UCSD-AML1 (cell line): ENCODE results near the gene CHAMP1.

ENCODE experiments used
- DNase-seq: peaks from one replicate; lab custom pipeline; 2025; ENCODE audit not compliant: unreplicated experiment; lab: John Stamatoyannopoulos, UW

CHAMP1 gene, protein sequence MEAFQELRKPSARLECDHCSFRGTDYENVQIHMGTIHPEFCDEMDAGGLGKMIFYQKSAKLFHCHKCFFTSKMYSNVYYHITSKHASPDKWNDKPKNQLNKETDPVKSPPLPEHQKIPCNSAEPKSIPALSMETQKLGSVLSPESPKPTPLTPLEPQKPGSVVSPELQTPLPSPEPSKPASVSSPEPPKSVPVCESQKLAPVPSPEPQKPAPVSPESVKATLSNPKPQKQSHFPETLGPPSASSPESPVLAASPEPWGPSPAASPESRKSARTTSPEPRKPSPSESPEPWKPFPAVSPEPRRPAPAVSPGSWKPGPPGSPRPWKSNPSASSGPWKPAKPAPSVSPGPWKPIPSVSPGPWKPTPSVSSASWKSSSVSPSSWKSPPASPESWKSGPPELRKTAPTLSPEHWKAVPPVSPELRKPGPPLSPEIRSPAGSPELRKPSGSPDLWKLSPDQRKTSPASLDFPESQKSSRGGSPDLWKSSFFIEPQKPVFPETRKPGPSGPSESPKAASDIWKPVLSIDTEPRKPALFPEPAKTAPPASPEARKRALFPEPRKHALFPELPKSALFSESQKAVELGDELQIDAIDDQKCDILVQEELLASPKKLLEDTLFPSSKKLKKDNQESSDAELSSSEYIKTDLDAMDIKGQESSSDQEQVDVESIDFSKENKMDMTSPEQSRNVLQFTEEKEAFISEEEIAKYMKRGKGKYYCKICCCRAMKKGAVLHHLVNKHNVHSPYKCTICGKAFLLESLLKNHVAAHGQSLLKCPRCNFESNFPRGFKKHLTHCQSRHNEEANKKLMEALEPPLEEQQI

DNA sequence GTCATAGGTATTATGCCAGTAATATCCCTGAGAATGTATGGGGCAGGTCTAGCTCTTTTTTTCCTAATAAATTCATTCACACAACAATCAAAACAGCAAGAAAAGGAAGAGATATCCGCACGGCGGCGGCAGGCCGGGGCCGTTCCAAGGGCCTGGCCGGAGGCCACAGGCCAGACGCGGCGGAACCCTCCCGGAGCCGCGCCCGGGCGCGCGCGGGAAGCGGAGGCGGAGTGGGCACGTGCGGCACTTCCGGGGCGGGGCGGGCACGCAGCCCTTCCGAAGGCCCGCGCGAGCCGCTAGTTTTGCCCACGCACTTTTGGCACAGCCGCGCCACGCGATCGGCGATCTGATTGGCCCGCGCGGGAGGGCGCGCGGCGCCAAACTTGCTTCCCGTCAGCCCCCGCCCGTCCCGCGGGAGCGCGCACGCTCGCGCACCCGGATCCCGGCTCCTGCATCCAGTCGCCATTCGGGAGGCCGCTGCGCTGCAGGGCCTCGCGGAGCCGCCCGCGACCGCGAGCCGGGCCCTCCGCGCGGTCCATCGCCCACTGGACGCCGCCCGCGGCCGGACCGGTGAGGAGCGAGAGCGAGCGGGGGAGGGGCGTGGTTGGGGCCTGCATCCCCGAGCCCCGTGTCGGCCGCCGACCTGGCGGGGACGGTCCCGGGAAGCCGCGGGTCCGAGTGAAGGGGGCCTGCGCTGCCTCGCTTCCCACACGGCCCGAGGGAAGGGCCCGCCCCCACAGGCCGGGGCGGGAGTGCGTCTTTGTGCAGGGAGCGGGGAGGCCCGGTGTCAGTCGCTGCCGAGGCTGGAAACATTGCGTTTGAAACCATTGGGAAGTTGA lies at the start of gene CHAMP1:
TSS of gene CHAMP1 (plus strand) at position 430 of the 839 bp plus-strand sequence. CDS start 9,340 bp downstream, outside the sequence.
- DNase-seq = peak; percentile 97

DNA sequence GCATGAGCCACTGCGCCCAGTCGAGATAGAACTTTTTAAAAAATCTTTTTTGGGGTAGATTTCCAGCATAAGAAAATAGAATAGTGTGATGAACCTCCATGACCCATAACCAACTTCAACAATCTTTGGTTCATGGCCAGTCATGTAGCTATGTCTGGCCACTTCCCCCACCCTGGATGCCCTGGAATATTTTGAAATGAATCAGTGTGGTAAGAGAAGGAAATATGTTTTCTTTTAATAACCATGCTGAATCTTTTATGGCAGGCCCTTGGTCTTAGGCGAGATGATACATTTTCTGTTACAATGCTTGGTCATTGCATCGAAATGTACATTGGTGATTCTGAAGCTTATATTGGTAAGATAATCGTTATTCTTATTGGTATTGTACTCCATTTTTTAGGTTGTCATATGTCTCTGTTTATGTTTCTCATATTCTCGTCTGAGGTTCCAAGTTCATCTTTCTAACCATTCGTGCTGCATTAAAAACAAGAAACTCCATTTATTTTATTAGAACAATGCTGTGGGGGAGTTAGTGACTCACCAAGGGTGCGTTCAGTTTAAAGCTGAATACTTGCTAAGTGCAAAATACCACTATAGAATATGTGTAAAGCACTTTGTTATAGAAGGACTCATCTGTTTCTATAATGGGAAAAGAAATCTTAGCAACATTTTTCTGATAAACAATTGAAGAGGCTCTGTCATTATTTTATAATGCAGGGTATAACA lies 49.3 kb upstream of the CHAMP1 start:
- no peak for DNase-seq

DNA sequence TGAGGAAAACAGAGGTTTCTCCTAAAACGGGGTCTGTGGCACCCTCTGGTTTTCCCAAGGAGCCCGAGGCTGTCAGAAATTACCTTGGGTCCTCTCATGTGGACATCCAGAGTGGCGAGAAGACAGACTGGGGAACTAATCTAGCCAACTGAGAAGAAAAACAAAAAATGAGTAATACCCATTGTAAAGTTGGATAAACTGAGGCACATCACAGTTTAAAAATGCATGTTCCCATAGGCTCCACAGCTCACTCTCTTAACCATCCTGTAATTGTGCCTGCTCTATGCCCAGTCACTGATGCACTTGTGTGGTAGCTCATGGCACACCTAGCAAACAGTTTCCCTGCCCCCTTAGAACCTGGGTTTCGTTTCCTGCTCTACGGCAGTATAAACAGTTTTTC lies 48.1 kb upstream of the CHAMP1 start:
- DNase-seq = no peak

DNA sequence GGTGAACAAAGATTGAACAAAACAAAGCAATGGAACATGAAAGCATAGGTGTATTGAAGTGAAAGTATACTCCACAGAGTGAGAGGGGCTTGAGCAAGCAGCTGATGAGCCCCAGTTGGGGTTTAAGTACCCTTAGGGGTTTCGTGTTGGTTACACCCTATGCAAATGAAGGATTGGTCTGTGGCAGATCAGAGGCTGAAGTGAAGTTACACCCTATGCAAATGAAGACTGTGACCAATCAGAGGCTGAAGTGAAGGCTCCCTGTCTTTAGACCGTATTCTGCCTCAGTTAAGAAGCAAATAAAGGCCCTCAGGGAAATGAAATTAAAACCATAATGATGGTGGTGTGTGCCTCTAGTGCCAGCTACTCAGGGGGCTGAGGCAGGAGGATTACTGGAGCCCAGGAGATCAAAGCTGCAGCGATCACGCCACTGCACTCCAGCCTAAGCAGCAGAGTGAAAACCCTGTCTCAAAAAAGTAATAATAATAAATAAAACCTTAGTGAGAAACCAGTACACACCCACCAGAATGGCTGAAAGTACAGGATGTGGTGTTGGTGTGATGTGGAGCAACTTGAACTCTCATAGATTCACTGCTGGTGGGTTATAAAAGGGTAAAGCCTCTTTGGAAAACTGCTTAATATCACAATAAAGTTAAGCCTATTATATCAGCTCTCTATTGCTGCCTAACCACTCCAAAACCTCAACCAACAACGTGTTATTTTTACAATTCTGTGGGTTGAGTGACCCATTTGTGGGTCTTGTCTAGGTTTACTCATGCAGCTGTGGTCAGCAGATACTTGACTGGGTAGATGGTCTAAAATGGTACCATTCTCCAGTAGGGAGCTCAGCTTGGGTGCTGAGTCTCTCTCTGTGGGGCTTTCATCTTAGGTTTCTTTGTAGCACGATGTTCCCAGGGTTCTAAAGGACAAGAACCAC lies 45.7 kb upstream of the CHAMP1 start:
- no peak for DNase-seq

DNA sequence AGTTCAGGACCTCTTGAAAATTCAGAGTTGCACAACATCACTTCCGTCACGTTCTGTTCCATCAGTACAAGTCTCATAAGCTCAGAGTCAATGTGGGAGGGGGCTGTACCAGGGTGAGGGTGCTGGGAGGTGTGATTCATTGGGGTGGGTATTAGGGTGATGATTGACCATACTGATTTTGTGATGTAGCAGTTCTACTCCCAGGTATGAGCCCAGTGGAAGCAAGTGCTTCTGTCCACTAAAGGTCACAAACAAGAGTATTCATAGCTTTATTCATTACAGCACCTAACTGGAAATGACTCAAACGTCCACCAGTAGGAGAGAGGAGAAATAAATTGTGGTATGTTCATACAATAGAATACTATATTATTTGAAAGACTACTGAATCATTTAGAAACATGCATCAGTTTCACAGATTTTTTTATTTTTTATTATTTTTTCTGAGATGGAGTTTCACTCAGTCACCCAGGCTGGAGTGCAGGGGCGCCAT lies 45.0 kb upstream of the CHAMP1 start:
- no peak for DNase-seq

DNA sequence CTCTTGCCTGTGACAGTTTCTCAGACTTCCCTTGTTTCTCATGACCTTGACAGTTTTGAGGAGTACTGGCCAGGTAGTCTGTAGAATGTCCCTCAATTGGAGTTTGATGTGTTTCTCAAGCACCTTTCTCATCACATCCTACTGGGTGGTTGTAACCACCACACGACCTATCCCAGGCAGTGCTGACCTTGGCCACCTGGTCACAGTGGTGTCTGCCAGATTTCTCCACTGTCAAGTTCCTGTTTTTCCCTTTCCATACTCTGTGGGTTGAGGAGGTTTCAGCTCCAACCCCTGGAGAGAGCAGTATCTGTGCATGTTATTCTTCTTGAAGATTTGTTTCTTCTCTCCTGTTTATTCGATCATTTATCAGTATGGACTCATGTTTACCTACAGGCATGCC lies 41.3 kb upstream of the CHAMP1 start:
- no peak for DNase-seq

DNA sequence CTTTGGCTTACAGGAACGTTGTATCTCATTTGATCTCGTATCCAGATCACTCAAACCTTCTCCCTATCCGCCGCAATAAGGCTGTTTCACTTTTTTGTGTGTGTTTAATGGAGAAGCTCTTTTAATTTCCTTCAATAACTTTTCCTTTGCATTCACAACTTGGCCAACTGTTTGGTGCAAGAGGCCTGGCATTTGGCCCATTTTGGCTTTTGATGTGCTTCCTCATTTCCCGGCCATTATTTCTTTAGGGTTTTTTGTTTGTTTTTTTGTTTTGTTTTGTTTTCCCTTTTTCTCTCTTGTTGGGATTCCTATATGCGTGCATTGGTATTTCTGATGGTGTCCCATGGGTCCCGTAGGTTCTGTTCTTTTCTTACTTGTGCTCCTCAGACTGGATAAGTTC lies 39.0 kb upstream of the CHAMP1 start:
- no peak for DNase-seq

DNA sequence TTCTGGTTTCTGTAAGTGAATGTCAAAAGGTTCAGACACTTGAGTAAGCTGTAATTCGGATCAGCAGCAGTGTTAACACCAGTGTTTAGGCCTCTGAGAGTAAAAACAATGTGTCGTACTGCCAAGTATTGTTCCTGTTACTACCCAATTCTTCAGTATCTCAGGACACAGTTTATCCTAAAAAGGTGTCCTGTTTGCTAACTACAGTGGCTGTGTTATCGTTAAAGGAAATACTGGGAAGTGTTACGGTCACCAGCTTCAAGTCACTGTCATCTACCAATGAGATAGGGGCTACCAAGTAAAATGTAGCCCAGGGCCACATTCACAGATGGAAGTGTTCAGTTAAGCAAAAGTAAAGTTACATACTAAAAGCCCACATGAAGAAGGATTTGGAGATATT lies 35.2 kb upstream of the CHAMP1 start:
- DNase-seq = no peak

DNA sequence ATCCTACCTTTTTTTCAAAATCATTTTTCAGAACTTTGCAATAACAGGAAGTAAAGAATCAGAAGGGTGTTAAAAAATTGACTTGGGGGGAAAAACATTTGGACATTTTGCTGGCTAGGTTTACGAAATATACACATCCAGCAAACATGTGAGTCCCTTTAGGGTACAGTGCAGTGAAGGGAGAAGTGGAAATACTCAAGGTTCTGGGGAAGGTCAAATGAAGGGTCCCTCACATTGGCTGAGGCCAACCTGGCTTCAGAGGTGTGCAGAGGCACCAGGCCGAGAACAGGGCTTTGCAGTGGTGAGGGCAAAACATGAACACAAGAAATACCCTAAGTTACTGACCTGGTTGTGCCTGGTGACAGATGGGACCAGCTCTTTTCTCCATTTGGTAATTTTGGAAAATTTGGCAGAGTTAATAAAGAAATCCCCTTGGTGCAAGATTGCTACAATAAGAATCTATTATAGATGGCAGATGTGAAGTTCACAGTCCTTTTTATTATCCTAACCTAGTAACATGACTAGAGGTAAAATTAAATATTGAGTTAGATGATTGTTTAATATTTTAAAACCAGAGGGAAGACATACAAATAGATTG lies 34.4 kb upstream of the CHAMP1 start:
- DNase-seq = no peak

DNA sequence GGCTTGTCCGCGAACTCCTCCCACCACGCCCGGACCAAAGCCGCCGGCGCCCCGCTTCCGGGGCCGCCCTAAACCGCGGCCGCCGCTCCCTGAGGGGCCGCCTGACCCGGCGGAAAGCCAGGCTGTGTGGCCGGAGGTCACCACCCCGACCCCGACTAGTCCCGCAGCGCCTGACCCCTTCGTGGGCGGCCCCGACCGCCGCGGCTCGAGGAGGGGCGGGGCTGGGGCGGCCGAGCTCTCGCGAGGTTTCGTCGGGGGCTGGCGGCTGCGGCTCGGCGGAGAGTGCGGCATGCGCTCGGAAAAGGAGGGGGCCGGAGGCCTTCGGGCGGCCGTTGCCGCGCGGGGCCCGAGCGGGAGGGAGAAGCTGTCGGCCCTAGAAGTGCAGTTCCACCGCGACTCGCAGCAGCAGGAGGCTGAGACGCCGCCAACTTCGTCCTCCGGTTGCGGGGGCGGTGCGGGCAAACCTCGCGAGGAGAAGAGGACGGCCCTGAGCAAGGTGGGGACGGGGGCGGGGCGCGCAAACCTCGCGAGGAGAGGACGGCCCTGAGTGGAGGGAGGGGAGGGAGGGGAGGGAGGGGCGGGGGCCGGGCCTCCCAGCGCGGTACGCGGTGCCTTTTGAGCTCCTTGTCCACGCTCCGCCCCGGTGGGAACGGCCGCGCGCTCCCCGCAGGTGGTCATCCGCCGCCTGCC lies 32.8 kb upstream of the CHAMP1 start, which contains the start of gene UPF3A:
TSS of gene UPF3A (plus strand) at position 251 of the 690 bp plus-strand sequence. CDS start at position 290, 39 bp downstream.
- DNase-seq = peak; percentile 93

DNA sequence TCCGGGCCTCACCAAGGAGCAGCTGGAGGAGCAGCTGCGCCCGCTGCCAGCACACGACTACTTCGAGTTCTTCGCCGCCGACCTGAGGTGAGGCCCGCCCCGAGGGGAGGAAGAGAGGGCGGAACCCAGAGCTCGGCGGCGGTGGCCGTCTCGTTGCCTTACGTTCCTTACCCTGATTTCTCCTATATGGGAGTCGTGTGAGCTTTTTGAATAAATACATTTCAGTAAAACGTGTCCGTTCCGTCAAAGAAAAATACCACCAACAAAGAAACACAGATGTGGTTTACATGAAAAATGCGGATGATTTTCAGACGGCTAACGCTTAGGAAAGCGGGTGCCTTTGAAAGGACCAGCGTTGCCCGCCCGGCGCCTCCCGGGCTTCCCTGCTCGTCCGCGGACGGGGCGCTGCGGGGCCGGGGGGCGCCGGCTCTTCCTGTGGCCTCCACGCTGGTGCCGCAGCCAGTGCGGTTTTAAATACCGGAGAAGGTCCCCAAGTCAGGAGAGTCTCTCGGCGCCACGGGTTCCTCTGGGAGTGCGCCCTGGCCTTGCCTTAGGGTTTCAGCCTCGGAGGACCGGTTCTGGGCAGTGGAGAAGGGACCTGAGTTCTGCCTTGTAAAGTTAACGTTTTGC lies 32.1 kb upstream of the CHAMP1 start:
- peak; percentile 57 for DNase-seq

DNA sequence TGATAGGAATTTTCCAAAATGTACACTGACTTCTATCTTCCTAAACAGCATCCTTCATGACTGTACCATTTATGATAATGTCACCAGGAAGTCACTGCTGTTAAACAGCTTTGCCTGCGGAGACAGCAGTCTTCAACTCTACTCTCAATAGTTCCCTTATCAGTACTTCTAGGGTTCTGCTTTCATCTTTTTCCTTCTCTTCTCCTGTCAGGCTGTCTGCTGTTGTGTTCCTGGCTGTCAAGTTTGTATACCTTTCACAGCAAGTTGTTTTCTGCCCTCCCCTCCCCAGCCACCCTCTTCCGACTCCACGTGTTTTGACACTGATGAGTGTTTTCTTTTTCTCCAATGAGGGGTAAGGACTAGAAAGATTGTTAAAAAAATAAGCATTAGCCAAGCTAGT lies 30.7 kb upstream of the CHAMP1 start:
- no peak for DNase-seq

DNA sequence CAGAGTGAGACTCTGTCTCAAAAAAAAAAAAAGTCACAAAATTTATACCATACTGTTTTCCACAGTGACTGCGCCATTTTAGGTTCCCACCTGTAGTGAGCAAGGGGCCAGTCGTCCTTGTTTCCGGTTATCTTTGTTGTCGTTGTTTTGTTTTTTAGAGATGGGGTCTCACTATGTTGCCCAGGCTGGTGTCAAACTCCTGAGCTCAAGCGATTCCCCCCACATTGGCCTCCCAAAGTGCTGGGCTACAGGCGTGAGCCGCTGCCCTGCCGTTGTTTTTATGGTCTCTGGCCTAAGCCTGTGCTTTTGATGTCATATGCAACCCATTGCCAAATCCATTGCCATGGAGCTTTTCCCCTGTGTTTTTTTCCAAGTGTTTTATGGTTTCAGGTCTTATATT lies 29.6 kb upstream of the CHAMP1 start:
- DNase-seq = no peak

DNA sequence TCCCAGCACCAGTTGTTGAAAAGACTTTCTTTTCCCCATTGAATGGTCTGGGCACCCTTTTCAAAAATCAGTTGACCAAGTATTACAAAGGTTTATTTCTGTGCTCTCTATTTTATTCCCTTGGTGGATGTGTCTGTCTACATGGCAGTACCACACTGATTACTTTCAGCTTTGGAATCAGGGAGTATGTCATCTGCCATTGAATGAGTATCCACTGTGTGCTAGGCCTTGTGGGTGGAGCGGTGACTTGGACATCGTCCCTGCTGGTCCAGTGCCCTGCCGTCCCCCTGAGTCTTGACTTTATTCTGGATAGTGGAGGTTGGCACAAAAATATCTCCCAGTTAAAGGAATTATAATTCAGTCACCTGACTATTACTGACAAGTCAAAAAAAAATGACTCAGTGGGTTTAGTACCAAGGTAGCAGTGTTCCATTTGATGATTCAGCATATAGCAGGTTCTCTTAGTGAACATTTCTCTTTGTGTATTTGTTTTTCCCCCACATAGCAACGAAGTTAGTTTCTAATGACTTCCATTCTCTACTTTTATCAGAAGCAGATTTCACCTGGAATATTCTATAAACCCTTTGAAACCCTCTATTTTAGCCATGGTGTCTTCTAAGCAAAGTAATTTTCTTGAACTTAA lies 29.0 kb upstream of the CHAMP1 start:
- no peak for DNase-seq

DNA sequence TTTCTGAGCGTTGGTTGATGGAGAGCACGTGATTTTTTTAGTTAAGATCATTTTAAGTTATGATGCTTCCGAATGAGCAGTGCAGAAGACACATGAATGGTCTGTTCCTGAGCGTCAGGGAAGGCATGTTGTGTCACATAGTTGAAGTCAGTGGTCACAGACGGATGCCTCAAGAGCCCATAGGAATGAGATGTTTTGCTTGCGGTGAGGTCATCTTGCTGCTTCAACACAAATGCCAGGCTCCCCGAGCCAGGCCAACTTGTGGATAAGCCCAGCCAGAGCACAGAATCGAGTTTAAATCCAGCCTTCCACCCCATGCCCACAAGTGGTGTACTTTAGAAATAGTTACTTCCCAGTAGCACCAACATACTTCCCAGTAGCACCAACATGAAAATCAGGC lies 27.5 kb upstream of the CHAMP1 start:
- DNase-seq = no peak

DNA sequence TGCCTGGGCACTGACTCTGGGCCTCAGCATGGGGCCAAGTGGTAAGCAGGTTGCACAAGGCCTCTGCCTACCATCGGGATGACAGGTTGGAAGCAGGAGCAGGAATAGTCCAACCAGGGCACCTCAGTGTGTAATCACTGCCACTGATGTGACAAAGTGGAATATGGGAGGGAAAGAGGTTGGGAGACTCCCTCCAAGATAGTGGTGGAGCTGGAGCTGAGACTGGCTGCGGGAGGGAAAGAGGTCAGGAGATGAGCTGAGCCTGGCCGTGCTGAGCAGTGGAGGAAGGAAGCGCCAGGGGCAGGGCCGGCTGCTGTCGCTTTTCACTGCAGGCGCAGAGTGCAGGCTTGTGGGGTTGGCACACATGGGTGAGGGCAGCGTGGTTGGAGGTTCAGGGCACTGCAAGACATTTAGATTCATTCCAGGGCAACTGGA lies 26.1 kb upstream of the CHAMP1 start:
- no peak for DNase-seq

DNA sequence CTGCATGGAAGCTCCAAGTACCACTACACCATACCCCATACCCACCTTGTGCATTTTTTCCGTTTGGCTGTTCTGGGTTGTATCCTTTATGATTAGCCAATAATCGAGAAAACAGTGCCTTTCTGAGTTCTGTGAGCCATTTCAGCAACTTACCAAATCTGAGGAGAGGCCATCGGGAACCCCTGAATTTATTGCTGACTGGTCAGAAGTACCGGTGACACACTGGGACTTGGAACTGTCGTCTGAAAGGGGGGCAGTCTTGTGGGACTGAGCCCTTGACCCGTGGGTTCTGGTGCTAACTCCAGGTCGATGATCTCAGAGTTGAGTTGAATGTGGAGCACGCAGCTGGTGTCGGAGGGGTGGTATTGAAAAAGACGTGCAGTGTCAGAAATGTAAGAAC lies 17.9 kb upstream of the CHAMP1 start:
- no peak for DNase-seq
